ENCODE measurements around the gene ANO1. TPM values are rescaled to one million over a fixed set of nuclear protein-coding genes. Genes with fewer than 3 reads are reported as not detected.

Gene ANO1
- total and polyA plus RNA-seq, 2 of the 8 experiments (the other 6 are each of a cell fraction or from before 2014, with no cell fraction given): 4.7 to 5.0 TPM

DNA sequence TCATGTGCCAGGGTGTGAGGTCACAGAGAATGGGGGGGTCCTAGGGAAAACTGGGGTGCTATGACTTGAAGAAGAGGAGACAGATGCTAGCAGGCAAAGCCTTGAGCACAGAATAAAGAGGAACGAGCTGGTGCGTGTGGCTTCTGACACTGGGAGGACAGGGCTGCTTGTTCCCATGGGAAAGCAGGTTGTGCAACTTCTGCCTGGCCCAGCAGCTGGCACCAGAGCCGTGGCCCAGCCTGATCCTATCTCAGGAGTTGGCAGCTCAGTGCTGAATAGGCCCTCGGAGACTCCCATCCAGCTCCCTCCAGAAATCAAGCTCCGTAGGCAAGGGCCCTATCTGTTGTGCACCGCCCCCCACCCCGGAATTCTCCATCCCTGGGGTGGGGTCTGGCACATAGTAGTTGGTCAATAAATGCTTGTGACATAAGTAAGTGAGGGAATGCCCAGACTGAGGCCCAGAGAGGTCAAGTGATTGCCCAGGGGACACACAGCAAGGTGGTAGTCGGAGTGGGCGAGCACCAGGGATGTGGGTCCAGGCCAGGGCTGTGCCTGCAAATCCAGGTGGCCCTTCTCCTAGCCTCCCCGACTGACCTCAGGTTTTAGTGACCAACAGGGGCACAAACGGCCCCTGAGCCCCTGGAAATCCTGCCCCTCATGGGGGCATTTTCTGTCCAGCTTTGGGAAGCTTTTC is 105.5 kb downstream of the ANO1 start (continued):
- TF ChIP-seq, protein P1, sequence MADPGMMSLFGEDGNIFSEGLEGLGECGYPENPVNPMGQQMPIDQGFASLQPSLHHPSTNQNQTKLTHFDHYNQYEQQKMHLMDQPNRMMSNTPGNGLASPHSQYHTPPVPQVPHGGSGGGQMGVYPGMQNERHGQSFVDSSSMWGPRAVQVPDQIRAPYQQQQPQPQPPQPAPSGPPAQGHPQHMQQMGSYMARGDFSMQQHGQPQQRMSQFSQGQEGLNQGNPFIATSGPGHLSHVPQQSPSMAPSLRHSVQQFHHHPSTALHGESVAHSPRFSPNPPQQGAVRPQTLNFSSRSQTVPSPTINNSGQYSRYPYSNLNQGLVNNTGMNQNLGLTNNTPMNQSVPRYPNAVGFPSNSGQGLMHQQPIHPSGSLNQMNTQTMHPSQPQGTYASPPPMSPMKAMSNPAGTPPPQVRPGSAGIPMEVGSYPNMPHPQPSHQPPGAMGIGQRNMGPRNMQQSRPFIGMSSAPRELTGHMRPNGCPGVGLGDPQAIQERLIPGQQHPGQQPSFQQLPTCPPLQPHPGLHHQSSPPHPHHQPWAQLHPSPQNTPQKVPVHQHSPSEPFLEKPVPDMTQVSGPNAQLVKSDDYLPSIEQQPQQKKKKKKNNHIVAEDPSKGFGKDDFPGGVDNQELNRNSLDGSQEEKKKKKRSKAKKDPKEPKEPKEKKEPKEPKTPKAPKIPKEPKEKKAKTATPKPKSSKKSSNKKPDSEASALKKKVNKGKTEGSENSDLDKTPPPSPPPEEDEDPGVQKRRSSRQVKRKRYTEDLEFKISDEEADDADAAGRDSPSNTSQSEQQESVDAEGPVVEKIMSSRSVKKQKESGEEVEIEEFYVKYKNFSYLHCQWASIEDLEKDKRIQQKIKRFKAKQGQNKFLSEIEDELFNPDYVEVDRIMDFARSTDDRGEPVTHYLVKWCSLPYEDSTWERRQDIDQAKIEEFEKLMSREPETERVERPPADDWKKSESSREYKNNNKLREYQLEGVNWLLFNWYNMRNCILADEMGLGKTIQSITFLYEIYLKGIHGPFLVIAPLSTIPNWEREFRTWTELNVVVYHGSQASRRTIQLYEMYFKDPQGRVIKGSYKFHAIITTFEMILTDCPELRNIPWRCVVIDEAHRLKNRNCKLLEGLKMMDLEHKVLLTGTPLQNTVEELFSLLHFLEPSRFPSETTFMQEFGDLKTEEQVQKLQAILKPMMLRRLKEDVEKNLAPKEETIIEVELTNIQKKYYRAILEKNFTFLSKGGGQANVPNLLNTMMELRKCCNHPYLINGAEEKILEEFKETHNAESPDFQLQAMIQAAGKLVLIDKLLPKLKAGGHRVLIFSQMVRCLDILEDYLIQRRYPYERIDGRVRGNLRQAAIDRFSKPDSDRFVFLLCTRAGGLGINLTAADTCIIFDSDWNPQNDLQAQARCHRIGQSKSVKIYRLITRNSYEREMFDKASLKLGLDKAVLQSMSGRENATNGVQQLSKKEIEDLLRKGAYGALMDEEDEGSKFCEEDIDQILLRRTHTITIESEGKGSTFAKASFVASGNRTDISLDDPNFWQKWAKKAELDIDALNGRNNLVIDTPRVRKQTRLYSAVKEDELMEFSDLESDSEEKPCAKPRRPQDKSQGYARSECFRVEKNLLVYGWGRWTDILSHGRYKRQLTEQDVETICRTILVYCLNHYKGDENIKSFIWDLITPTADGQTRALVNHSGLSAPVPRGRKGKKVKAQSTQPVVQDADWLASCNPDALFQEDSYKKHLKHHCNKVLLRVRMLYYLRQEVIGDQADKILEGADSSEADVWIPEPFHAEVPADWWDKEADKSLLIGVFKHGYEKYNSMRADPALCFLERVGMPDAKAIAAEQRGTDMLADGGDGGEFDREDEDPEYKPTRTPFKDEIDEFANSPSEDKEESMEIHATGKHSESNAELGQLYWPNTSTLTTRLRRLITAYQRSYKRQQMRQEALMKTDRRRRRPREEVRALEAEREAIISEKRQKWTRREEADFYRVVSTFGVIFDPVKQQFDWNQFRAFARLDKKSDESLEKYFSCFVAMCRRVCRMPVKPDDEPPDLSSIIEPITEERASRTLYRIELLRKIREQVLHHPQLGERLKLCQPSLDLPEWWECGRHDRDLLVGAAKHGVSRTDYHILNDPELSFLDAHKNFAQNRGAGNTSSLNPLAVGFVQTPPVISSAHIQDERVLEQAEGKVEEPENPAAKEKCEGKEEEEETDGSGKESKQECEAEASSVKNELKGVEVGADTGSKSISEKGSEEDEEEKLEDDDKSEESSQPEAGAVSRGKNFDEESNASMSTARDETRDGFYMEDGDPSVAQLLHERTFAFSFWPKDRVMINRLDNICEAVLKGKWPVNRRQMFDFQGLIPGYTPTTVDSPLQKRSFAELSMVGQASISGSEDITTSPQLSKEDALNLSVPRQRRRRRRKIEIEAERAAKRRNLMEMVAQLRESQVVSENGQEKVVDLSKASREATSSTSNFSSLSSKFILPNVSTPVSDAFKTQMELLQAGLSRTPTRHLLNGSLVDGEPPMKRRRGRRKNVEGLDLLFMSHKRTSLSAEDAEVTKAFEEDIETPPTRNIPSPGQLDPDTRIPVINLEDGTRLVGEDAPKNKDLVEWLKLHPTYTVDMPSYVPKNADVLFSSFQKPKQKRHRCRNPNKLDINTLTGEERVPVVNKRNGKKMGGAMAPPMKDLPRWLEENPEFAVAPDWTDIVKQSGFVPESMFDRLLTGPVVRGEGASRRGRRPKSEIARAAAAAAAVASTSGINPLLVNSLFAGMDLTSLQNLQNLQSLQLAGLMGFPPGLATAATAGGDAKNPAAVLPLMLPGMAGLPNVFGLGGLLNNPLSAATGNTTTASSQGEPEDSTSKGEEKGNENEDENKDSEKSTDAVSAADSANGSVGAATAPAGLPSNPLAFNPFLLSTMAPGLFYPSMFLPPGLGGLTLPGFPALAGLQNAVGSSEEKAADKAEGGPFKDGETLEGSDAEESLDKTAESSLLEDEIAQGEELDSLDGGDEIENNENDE (IDR thresholded peaks at IDR 0.05; ENCODE audit: insufficient replicate concordance, low read length): no peak
- TF ChIP-seq GTF2F1 (IDR thresholded peaks at IDR 0.05; ENCODE audit: borderline replicate concordance, low read depth, low read length) (no peak), EGR1 (IDR thresholded peaks at IDR 0.05; ENCODE audit: borderline replicate concordance, low read depth, low read length) (no peak)
